ENCODE data around the gene ASAP2.
A peak's percentile ranks its signal among the peaks of the same experiment; 100 is the strongest.

The ASAP2 gene

GRCh38 chr2:9420495-9420894, 213.9 kb downstream of the ASAP2 start:
- no peak for DNase-seq (ENCODE audit: low read depth in 3 of 3, low spot score in 1 of 3)

- peak in 1 of 3 donors; percentile 9 for DNase-seq (ENCODE audit: low read depth in 3 of 3, low spot score in 1 of 3)
These were observed 215.9 kb downstream of the ASAP2 start for GRCh38 chr2:9422321-9423099.

GRCh38 chr2:9423100-9423921, 216.7 kb downstream of the ASAP2 start, which contains the start of the genes CPSF3 and ITGB1BP1:
Gene CPSF3, plus strand, starts transcription at chr2:9423654. Its CDS starts 120 bp downstream, at chr2:9423774.
Gene ITGB1BP1, minus strand, starts transcription at chr2:9423528. Its CDS starts 4,831 bp downstream, at chr2:9418697.
- peak; percentile 90 to 93 (median 93) for DNase-seq (ENCODE audit: low read depth in 3 of 3, low spot score in 1 of 3)

- no peak for DNase-seq (ENCODE audit: low read depth in 3 of 3, low spot score in 1 of 3)
These were observed 217.3 kb downstream of the ASAP2 start for GRCh38 chr2:9423922-9424272.

GRCh38 chr2:9424447-9425164, 218.0 kb downstream of the ASAP2 start:
- no peak for DNase-seq (ENCODE audit: low read depth in 3 of 3, low spot score in 1 of 3)

- DNase-seq (ENCODE audit: low read depth in 3 of 3, low spot score in 1 of 3): no peak
These were observed 222.5 kb downstream of the ASAP2 start for GRCh38 chr2:9428965-9429577.

- no peak for DNase-seq (ENCODE audit: low read depth in 3 of 3, low spot score in 1 of 3)
These were observed 224.0 kb downstream of the ASAP2 start for GRCh38 chr2:9430316-9431293.

- no peak for DNase-seq (ENCODE audit: low read depth in 3 of 3, low spot score in 1 of 3)
These were observed 227.9 kb downstream of the ASAP2 start for GRCh38 chr2:9434489-9434888.

GRCh38 chr2:9439536-9439935, 232.9 kb downstream of the ASAP2 start:
- DNase-seq (ENCODE audit: low read depth in 3 of 3, low spot score in 1 of 3): no peak

GRCh38 chr2:9440058-9440727, 233.6 kb downstream of the ASAP2 start:
- DNase-seq (ENCODE audit: low read depth in 3 of 3, low spot score in 1 of 3): no peak

- no peak for DNase-seq (ENCODE audit: low read depth in 3 of 3, low spot score in 1 of 3)
These were observed 234.9 kb downstream of the ASAP2 start for GRCh38 chr2:9441556-9441955.

GRCh38 chr2:9443526-9443925, 236.9 kb downstream of the ASAP2 start:
- DNase-seq (ENCODE audit: low read depth in 3 of 3, low spot score in 1 of 3): no peak

- no peak for DNase-seq (ENCODE audit: low read depth in 3 of 3, low spot score in 1 of 3)
These were observed 238.5 kb downstream of the ASAP2 start for GRCh38 chr2:9445089-9445488.

GRCh38 chr2:9451231-9451630, 244.6 kb downstream of the ASAP2 start:
- no peak for DNase-seq (ENCODE audit: low read depth in 3 of 3, low spot score in 1 of 3)
